Activated CD8-positive, alpha-beta memory T cell treated with anti-CD3 and anti-CD28 coated beads, Interleukin-2, amount 50 U/mL, for 24 hours (primary cell): ENCODE results near the gene MAGI2.

Experiments
- DNase-seq: peaks from one replicate; pipeline ENCODE4 v3.0.0-alpha.2; 2020; ENCODE audit errors: extremely low read depth

Gene MAGI2

GRCh38 chr7:79257959-79258358 is 195.5 kb downstream of the MAGI2 start:
- no peak for DNase-seq

DNA sequence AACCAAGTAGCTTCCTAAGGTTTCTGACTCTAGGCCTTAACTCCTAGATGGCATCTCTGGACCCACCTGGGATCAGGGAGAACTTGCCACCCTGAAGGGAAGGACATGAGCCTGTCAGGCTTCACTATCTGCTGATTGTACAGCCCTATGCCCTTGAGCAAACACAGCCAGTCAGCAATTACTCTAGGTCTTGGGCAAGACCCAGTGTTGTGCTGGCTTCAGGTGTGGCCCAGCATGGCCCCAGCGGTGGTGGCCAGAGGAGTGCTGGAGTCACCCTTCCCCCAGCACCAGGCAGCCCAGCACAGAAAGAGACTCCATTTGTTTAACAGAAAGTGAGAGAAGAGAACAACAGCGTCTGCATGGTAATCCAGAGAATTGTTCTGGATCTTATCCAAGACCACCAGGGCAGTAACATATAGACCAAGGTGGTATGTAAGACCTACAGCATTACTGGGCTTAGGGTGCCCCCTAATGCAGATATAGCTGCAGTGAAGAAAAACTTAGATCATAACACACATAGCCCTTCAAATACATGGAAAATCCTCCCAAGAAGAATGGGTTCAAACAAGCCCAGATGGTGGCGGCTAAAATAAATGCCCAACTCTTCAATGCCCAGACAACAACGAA is 207.7 kb downstream of the MAGI2 start:
- no peak for DNase-seq

GRCh38 chr7:79244482-79244881 is 209.0 kb downstream of the MAGI2 start:
- no peak for DNase-seq

- no peak for DNase-seq
Measured at GRCh38 chr7:79241288-79242060, 212.0 kb downstream of the MAGI2 start.

- DNase-seq = no peak
Measured at GRCh38 chr7:79240413-79240812, 213.1 kb downstream of the MAGI2 start.

DNA sequence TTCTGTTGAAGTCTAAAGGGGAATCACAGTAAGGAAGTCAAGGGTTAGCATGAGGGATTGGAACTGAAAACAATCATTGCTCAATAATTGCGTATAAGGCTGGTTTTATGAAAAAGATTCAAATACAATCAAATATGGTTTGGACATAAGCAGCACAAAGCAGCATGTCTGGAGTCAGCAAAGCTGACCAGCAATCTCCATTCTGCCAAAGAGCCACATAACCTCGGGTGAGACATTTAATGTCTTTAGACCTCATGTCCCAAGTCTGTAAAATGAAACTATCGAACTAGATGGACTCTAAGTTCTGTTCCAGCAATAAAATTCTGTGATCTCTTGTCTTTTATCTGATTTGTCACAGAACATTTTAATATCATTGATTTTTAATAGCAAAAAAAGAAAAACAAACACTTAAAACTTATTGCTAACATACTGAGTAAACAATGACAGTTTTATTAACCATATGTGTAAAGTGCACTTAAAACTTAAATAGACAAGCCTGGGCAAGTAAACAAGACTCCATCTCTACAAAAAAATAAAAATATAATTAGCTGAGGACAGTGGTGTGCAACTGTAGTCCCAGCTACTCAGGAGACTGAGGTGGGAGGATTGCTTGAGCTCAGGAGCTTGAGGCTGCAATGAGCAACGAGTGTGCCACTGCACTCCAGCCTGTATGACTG is 217.0 kb downstream of the MAGI2 start:
- no peak for DNase-seq

DNA sequence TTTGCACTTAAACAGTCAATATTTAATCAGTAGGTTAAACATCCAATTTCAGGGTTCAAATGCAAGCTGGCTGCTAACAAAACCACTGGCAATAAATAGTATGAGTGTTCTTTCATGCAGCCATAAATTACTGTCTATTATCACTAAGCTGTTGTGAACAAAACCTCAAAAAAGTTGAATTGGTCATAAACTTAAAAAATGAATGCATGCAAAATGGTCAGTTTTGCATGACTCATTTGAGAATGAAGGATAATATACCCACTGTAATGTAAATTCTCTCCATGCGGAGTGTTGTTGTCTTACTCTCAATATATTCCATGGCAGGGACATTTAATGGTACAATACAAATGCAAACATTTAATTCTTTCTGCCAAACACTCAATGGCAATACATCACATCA is 226.4 kb downstream of the MAGI2 start:
- DNase-seq = no peak

- no peak for DNase-seq
Measured at GRCh38 chr7:79221211-79221610, 232.3 kb downstream of the MAGI2 start.

DNA sequence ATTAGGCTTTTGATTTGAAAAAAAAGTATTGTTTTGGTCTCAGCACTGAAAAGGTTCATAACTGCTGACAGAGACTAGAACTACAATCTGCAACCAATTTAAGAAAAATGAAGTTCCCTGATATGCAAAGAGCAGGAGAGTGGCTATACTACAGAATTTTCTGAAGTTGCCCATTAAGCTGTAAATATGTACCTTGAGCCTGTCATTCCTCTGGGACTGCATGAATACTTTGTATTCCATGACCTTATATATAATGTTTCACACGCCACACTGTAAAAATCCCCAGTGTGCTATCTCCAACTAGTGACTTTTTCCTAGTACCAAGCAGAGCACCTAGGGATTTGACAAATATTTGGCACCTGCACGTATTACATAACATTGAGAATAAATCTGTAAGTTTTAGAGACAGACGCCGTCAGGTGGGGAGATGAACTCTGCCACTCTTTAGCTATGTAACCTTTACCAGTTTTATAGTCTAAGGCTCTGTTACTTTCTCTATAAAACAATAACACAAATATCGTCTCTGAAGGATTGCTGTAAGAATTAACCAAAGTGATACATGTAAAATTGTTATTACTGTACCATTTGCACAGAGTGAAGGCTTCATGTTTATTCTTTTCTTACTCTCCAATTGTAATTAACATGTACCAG is 235.4 kb downstream of the MAGI2 start:
- no peak for DNase-seq

- DNase-seq = no peak
Measured at GRCh38 chr7:79217468-79217867, 236.0 kb downstream of the MAGI2 start.

GRCh38 chr7:79216236-79216635 is 237.2 kb downstream of the MAGI2 start:
- no peak for DNase-seq

DNA sequence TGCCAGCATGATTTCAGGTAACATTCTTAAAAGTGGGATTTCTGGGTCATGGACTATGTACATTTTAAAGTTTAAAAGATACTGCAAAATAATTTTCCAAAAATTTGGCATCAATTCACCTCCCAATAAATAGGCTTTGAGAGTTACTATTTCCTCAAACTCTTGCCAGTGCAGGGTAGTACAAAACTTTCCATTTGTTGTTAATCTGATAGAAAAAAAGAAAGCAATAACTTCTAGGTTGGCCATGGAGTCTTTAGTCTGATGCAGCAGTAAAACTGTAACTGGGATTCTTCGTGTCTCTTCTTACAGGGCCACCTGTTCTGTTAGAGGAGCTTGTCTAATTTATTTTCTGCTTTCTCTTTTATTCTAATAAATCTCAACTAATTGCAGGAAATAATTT is 241.1 kb downstream of the MAGI2 start:
- no peak for DNase-seq

GRCh38 chr7:79211724-79212123 is 241.7 kb downstream of the MAGI2 start:
- DNase-seq = no peak

DNA sequence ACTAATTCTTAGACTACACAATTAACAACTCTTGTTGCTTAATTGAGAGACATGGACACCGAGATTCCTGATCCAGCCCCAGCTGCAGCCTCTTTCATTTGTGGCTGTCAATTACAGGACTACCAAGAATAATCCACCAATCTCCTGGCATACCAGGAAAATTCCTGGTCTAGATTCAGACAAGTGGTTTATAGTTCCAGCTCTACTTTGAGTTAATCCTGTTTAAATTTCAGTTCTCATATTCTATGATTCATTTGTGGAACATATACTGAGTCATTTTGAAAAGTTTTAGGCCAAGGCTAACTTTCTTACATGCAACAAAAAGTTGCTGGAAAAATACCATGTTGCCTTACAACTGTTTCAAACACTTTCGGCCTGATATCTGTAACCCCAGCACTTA is 253.5 kb downstream of the MAGI2 start:
- no peak for DNase-seq

GRCh38 chr7:79199266-79199665 is 254.2 kb downstream of the MAGI2 start:
- DNase-seq = no peak

DNA sequence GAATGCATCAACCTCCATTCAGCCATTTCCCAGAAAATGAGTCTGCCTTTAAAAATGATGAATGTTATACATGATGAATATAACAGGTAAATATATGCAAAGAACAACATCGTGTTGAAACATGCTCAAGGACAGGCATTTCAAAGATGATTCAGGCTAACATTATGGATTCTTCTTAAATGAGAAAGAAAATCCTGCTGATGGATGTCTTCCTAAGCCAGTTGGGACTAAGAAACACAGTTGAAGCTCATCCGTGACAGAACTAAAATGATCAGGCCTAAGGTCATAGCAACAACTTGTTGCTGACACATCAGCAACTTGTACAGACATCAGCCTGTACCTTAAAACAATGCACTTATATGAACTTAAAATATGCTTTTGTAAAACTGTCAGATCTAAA is 267.9 kb downstream of the MAGI2 start:
- no peak for DNase-seq

DNA sequence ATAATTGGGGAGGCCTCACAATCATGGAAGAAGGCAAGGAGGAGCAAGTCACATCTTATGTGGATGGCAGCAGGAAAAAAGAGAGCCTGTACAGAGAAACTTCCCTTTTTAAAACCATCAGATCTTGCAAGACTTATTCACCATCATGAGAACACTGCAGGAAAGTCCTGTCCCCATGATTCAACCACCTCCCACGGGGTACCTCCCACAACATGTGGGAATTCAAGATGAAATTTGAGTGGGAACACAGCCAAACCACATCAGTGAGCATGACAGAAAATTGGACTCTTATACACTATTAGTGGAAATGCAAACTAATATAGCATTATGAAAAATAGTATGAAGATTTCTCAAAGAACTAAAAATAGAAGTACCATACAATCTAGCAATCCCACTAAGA is 271.2 kb downstream of the MAGI2 start:
- DNase-seq = no peak

DNA sequence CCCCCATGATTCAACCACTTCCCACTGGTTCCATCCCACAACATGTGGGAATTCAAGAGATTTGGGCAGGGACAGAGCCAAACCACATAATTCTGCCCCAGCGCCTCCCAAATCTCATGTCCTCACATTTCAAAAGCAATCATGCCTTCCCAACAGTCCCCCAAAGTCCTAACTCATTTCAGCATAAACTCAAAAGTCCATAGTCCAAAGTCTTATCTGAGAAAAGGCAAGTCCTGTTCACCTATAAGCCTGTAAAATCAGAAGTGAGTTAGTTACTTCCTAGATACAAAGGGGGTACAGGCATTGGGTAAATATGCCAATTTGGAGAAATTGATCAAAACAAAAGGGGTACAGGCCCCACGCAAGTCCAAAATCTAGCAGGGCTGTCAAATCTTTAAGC is 272.9 kb downstream of the MAGI2 start:
- DNase-seq = no peak

- DNase-seq = no peak
Measured at GRCh38 chr7:79176859-79177477, 276.5 kb downstream of the MAGI2 start.

GRCh38 chr7:79175374-79175773 is 278.1 kb downstream of the MAGI2 start:
- DNase-seq = no peak

GRCh38 chr7:79165225-79165624 is 288.2 kb downstream of the MAGI2 start:
- DNase-seq = no peak

- no peak for DNase-seq
Measured at GRCh38 chr7:79159040-79159664, 294.3 kb downstream of the MAGI2 start.
